Keratinocyte (primary cell): ENCODE measurements around the gene PARK7.

Experiments used
- EZH2 ChIP-seq: IDR thresholded peaks from one replicate; pipeline ENCODE4 v1.6.1; 2012; ENCODE audit warnings: inconsistent platforms, mild to moderate bottlenecking, low read length, moderate library complexity
- TF ChIP-seq, protein P1 (sequence below), 3 experiments: IDR thresholded peaks in 1 of 3; conservative IDR thresholded peaks in 1 of 3; optimal IDR thresholded peaks in 1 of 3; 2 replicates in 2 of 3; 3 replicates in 1 of 3; pipeline versions ENCODE3 to v1.5.1; 2011; ENCODE audit warnings: low read length in 3 of 3, mild to moderate bottlenecking in 3 of 3, moderate library complexity in 2 of 3, control low read depth in 1 of 3, inconsistent platforms in 1 of 3; ENCODE audit not compliant: insufficient read depth in 2 of 3; ENCODE audit errors: extremely low read depth in 1 of 3

DNA sequence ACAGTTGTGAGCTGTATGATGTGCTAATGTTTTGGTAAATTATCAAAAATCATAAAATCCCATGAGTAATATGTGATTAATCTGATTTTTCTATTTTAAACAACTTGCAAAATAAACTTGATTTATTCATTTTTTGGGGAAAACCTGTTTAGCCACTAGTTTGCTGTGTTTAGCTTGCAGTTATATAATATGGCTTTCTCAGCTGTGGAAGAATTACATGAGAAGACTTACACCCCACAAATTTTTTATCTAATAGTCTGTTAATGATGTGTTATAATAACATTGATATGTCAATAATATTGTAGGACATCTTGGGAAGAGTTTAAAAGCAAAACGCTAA, 67.0 kb downstream of the PARK7 start:
- TF ChIP-seq, protein P1, sequence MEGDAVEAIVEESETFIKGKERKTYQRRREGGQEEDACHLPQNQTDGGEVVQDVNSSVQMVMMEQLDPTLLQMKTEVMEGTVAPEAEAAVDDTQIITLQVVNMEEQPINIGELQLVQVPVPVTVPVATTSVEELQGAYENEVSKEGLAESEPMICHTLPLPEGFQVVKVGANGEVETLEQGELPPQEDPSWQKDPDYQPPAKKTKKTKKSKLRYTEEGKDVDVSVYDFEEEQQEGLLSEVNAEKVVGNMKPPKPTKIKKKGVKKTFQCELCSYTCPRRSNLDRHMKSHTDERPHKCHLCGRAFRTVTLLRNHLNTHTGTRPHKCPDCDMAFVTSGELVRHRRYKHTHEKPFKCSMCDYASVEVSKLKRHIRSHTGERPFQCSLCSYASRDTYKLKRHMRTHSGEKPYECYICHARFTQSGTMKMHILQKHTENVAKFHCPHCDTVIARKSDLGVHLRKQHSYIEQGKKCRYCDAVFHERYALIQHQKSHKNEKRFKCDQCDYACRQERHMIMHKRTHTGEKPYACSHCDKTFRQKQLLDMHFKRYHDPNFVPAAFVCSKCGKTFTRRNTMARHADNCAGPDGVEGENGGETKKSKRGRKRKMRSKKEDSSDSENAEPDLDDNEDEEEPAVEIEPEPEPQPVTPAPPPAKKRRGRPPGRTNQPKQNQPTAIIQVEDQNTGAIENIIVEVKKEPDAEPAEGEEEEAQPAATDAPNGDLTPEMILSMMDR (optimal IDR thresholded peaks at IDR 0.05 in 1 of 3, IDR thresholded peaks at IDR 0.05 in 1 of 3, conservative IDR thresholded peaks at IDR 0.05 in 1 of 3; ENCODE audit: extremely low read depth in 1 of 3, insufficient read depth in 2 of 3, low read length in 3 of 3): no peak
- TF ChIP-seq EZH2: no peak
